ENCODE results near the gene SHC2.
A peak's percentile ranks its signal among the peaks of the same experiment; 100 is the strongest.
"Not testable (repeated sequence)": the region's sequence is repeated elsewhere in the genome, so short reads cannot be mapped to it uniquely, and the experiment has no call there.

SHC2 gene

DNA sequence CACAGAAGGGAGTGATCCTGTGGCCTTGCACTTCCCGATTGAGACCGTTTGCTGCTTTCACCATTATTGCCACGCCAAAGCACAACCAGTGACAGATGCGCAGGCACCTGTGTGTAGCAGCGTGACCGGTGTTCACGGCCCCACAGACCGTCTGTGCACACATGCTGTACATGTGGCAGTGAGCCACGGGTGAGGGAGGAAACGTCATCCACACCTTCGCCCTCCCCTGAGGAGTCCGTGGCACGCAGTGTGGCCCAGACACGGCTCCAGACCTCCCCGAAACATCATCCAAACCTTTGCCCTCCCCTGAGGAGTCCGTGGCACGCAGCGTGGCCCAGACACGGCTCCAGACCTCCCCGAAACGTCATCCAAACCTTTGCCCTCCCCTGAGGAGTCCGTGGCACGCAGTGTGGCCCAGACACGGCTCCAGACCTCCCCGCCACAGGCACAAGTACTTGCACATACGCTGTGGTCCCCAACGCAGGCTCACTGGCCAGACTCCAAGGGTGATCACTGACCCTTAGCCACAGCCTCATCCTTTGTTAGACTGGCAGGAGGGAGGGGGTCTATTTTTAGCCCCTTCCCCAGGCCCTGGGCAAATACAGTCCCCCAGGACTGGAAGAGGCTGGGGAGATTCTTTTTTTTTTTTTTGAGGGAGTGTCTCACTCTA lies 7.9 kb upstream of the SHC2 start:
- no peak for DNase-seq

DNA sequence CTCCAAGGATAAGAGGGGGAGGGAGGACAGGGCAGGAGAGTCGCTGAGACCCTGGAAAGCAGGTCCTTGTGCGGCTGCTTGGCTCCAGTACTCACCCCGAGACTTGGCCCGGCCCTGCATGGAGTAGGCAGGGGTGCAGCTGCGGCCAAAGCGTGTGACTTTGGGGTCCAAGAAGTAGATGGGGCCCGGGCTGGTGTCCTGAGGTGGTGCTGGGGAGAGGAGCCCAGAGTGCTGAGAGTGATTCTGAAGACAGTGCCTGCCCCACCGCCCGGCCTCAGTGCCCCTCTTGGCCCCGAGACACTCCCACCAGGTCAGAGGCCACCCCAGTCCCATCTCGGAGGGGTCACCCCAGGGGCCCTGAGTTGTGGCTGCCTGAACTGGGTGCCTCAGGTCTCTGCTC lies 6.7 kb upstream of the SHC2 start:
- DNase-seq: no peak

DNA sequence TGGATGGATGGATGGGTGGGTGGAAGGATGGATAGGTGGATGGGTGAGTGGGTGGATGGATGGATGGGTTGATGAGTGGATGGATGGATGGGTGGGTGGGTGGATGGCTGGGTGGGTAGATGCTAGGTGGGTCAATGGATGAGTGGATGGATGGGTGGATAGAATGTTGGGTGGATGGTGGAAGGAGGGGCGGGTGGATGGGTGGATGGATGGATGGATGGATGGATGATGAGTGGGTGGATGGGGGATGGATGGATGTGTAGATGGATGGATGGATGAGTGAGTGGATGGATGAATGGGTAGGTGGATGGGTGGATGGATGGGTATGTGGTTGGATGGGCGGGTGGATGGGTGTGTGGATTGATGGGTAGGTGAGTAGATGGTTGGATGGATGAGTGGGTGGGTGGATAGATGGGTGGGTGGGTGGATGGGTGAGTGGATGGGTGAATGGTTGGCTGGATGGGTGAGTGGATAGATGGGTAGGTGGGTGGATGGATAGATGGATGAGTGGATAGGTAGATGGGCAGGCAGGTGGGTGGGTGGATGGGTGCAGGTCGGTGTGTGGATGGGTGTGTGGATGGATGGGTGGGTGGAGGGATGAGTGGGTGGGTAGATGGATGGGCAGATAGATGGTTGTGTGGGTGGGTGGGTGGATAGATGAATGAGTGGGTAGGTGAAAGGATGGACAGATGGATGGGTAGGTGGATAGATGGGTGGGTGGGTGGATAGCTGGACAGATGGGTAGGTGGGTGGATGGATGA lies 4.4 kb upstream of the SHC2 start:
- DNase-seq: no peak

DNA sequence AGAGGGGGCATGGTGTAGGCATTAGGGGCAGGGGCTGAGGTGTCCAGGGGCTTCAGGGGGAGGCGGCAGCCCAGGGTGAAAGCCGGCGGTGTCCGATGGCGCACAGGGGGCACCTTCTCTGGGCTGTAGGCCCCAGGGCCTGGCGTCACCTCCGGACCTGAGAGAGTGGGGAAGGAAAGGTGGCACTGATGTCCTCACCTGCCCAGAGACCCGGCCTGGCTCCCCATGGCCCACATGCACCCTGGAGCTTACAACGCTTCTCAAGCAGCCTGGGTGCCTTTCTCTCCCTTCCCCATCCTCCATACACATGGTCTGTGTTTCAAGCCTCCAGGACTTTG lies 3.3 kb upstream of the SHC2 start:
- DNase-seq: no peak

DNA sequence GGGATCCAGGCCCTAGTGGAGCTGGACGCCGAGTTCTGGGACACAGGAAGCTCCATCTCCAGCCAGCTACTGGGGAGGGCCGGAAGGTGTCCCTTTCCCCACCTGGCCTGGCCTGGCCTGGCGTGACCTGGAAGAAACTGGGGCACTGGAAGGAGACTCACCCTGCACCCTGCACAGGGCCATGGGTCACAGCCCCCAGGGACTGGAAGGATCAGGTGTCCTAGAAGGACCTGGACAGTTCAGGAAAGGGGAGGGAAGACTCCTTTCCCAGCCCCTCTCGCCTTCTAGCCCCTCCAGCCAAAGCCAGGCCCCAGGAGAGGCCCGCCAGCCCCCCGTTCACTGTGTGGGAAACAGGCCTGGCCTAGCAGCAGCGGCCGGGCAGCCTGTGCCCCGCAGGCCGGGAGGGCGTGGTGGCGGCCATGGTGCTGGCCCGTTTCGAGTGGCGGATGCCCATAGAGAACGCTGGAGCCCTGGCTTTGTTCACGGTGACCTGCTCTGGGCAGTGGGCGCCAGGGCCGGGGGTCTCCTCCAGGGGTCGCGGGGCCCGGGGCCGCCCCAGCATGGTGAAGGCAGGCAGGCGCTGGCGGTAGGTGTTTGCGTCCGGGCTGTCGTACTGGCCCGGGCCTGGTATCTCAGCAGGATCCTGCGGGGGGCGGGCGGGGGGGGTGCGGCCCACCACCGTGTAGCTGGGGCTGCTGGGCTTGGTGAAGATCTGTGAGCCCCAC lies 2.8 kb upstream of the SHC2 start:
- DNase-seq: no peak

DNA sequence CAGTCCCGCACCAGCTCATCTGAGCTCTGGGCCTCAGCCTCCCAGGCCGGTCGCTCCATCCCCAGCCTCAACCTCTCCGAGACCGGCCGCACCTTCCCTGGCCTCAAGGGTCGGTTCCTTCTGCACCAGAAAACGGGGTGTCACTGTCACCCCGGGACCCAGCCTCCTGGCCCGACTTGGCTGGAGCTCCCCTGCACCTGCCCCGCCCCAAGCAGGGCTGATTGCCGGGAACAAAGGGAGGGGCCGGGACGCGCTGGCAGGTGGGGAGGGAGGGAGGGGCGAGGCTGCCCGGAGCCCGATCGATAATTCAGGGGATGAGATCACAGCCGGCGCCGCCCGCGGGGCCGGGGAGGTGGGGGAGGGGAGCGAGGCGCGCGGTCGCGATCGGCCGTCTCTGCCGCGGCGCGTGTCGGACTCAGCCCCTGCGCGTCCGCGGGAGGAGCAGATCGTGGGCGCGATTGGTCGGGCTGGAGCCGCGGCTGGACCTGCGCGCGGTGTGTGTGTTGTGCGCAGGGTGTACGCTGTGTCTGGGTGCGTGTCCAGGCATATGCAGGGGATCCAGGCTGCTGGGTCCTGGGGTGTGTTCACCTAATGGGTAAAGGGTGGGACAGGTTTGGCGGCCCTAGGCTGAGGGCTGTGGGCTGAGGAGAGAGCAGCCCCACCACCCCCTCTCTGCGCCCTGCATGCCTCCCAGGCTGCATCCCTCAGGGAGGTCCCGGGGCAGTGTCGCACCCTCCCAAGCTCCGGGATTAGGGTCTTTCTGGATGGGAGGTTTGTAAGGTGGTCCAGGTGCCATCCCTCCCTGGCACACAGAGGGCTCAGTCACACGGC lies 1.1 kb upstream of the SHC2 start:
- peak; percentile 8 for DNase-seq

DNA sequence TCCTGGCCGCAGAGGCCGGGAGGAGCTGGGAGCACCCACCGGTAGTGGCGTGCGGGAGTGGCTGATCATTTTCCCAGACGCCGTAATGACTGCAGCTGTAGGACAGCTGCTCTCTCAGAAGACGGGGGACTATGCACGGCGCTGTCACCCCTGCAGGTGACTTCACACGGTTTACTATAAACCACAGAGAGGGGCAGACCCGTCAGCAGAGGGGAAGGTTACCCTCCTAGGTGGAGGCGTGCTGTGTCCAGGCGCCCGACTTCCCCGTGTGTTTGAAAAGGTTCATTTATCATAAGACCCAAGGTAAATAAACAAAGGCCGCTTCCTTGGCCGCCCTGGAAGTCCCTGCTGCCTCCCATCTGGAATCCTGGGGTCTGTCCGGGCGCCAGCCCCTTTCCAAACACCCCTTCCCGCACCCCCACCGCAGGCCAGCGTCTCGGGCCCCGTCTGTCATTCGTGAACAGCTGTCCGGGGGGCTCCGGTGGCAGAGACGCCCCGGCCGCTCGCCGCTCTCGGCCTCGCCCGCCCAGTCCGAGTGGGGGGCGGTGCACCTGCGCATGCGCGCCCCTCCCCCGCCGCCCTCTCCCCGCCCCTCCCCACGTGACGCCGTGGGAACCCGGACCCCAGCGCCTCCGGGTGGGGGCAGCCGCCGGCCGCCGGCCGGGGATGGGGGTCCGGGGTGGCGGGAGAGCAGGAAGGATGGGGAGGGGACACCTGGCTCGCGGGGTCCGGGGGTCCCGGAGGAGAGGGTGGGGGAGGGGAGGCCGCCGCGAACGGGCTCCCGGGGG lies 915 bp downstream of the SHC2 start:
- DNase-seq: peak; percentile 17

DNA sequence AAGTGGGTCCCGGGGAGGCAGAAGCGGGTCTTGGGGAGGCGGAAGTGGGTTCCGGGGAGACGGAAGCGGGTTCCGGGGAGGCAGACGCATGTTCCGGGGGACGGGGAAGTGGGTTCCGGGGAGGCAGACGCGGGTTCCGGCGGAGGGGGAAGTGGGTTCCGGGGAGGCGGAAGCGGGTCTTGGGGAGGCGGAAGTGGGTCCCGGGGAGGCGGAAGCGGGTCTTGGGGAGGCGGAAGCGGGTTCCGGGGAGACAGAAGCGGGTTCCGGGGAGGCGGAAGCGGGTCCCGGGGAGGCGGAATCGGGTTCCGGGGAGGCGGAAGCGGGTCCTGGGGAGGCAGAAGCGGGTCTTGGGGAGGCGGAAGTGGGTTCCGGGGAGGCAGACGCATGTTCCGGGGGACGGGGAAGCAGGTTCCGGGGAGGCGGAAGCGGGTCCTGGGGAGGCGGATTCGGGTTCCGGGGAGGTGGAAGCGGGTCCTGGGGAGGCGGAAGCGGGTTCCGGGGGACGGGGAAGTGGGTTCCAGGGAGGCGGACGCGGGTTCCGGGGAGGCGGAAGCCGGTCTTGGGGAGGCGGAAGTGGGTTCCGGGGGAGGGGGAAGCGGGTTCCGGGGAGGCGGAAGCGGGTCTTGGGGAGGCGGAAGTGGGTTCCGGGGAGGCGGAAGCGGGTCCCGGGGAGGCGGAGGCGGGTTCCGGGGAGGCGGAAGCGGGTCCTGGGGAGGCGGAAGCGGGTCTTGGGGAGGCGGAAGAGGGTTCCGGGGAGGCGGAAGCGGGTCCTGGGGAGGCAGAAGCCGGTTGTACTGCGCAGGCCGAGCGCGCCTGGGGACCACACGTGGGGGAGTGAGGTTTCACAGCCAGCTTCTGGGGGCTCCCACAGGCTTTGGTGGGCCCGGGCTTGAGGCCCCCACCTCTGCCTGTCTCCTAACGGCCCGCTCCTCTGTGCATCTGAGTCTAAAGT lies 2.5 kb downstream of the SHC2 start:
- no peak for DNase-seq

DNA sequence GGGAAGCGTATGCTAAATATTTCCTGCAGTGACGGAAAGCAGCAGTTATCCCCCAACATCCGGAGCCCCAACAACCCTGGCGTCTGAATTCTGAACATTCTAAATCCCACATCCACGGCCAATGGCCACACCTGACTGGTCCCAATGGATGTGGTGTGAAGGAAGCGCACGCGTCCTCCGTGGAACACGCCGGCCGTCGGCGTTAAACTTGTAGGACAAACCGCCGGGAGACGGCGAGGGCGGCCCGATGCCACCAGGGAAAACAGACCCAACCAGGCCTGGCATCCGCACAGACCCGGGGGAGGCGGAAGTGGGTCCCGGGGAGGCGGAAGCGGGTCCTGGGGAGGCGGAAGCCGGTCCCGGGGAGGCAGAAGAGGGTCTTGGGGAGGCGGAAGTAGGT lies 3.2 kb downstream of the SHC2 start:
- DNase-seq: no peak

DNA sequence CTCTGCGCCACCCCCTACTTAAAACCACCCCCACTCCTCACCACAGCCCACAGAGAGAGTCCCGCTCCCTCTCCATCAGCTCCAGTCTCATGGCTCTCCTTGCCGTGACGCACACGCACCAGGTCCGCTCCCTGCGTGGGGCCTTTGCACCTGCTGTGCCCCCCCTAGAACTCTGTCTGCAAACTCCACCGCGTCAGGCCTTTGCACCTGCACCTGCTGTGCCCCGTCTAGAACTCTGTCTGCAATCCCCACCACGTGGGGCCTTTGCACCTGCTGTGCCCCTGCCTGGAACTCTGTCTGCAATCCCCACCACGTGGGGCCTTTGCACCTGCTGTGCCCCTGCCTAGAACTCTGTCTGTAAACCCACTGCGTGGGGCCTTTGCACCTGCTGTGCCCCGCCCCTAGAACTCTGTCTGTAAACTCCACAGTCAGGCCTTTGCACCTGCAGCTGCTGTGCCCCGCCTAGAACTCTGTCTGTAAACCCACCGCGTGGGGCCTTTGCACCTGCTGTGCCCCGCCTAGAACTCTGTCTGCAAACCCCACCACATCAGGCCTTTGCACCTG lies 4.2 kb downstream of the SHC2 start:
- DNase-seq: no peak

DNA sequence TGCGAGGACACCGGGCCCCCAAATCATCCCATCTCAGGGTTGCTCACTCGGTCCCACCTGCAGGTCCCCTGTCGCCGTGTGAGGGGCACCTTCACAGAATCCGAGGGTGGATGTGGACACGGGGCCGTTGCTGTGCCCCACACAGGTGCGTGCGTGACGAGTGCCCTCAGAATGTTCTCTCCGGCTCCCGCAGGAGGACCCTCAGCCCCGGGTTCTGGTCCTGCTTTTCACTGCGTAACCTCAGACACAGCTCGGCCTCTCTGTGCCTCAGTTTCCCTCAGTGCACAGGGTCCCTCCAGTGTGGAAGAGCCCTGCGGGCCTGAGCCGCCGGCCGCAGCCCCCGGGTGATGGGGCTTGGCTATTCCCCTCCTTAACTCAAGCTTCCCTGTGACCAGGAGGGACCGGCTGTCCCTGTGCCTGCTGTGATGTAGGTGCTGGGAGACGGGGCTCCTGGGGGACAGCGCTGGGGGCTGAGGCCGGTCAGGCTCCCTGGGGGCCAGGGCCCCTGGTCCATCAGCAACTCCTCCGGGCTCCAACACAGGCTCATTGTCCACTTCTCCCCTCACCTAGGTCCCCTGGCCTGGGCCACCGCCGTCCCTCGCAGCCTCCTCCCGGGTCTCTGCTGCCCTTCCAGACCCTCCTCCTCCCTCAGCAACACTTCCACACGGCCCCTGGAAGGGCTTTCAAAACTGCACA lies 4.8 kb downstream of the SHC2 start:
- DNase-seq: no peak

DNA sequence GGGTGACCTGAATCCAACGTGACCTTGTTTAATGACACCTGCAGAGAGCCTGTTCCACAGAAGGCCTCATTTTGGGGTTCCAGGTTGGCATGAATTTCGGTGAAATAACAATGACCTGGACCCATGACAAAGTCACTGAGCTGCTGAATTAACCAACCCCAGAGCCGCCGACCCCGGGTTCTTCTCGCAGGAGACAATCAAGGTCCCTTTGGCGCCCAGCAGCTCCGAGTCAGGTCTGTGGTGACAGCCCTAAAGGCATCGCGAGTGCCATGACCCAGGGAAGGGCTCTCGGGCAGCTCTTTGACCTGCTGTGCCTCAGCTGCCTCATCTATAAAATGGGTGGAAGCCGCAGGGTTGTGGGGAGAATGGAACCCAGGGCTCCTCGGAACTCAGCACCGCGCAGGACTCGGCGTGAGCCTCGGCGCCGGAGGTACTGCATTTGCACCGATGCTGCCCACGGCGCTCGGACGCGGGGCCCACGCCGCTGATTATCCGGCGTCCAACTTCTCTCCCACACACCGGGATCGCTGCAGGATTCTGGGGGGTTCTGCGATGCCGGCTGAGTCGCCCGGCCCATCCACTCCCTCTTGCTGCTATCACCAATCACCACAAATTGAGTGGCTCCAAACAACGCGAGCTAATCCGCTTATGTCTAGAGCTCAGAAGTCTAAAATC lies 5.7 kb downstream of the SHC2 start:
- no peak for DNase-seq

DNA sequence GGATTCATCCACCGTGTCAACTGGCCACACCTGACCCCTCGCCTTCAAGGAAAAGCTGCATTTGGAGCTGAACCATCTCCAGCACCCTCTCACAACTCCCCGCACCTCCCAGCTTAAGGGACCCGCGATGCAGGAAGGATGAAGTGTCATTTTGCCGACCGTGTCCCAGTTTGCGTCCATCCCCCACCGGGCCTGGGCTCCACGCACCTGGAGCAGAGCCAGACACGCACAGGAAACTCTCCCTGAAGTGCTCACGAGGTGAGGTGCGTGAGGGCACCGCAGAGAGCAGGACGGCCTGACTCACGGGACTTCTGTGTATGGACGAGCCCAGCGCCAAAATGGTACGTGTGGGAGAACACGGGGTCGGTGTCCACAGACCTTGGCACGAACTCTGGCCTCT lies 7.2 kb downstream of the SHC2 start:
- DNase-seq: no peak

DNA sequence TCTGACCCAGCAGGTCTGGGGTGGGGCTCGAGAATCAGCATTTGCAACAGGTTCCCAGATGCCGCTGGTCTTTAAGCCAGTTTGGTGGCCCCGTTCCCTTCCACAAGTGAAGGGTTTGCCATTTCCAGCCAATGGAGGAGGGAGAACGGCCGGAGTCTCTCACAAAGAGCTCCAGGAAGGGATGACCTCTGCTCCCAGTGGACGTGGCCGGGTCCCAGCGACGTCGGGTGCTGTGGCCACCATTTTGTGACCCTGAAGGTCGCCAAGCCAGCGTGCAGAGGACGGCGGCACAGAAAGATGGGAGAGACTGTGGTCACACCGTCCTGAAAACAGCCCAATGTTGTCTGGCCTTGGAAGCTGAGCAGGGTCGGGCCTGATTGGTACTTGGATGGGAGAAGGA lies 8.0 kb downstream of the SHC2 start:
- DNase-seq: no peak

DNA sequence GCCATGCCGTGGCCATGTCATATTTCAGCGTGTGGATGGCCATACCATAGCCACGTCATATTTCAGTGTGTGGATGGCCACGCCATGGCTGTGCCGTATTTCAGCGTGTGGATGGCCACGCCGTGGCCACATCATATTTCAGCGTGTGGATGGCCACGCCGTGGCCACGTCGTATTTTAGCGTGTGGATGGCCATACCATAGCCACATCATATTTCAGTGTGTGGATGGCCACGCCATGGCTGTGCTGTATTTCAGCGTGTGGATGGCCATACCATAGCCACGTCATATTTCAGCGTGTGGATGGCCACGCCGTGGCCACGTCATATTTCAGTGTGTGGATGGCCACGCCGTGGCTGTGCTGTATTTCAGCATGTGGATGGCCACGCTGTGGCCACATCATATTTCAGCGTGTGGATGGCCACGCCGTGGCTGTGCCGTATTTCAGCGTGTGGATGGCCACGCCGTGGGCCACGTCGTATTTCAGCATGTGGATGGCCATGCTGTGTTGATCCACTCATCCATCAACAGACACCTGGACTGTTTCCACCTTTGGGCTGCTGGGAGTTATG lies 9.8 kb downstream of the SHC2 start:
- not testable (repeated sequence) for DNase-seq

DNA sequence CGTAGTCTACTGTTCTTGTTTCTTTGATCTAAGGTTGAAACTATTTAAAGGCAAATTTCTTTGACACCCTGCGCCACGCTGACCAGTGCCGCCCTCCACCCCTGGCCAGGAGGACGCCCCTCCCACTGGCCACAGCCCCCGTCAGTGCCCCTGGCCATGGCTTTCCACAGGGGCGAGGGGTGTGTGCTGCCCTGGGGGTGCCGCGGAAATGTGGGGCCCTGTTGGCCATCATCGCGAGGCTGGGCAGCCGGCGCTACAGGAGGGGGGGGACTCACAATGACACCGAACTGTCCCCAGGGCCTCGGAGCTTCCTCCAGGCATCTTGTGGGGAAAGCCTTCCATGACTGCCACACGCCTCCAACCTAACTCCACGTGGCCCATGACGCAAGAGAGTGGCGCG lies 10.9 kb downstream of the SHC2 start:
- no peak for DNase-seq

DNA sequence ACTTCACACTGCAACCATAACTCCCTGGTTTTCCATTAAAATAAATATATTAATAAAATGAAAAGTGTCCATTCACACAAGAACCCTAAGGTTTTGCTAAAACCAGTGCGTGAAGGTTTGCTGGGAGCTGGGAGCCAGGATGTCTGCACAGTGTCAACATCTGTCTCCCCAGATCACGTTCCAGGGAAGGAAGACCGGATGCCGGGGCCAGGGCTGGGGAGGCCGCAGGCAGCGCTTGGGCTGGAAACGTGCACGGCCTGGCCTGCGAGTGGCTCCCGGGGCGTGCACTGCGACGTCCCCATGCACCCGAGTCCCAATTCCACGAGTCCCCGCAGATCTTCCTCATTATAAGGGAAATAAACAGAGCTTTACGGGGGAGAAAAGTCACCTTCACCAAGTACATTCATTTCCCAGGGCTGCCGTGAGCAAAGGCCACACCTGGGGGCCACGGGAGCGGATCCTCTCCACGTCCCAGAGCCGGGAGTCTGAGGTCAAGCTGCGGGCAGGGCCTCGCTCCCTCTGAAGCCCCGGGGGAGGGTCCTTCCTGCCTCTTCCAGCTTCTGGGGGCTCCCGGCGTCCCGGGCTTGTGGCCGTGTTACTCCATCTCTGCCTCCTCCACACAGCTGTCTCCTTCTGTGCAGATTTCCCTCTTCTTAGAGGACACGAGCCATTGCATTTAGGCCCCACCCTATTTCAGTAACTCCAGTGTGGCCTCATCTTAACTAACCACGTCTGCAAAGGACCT lies 12.8 kb downstream of the SHC2 start:
- DNase-seq: no peak

DNA sequence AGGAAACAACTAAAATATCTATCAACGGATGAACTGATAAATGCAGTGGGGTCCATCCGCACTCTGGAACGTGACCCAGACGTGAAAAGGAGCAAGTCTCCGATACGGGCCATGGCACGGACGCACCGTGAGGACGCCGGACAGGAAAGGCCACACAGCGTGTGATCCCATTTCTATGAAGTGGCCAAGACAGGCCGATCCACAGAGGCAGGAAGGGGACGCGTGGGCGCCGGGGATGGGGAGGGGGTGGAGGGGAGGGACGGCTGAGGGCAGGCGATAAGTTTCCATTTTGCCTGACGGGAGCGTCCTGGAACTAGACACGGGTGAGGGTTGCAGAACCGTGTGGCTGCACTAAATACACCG lies 13.8 kb downstream of the SHC2 start:
- no peak for DNase-seq

Data from CD4-positive, alpha-beta T cell treated with Interleukin-17A for 4 hours (primary cell).